Subcutaneous adipose tissue (tissue), 4 donors: ENCODE results near the gene GAREM1. TPM values are rescaled to one million over a fixed set of nuclear protein-coding genes. Genes with fewer than 3 reads are reported as not detected.

Experiments
- total RNA-seq, 4 donors: library from RNA; depleted of rRNA; stranded (reverse); fragments of >200 nt; gene quantifications; one replicate each; pipeline ENCODE4 v1.1.0, GENCODE V29; 2016
- TF ChIP-seq, protein P1 (sequence below): fragments of 450-650 bp; IDR thresholded peaks from one replicate; pipeline ENCODE4 v1.5.1; 2016; ENCODE audit warnings: low read depth, mild to moderate bottlenecking, control low read depth, antibody characterized with exemption, moderate library complexity

Gene GAREM1
- total RNA-seq, 4 donors from 2014 or later = 12.6 to 40.9 (median 18.3) TPM

GRCh38 chr18:32371384-32371783, 99.3 kb downstream of the GAREM1 start:
- TF ChIP-seq, protein P1, sequence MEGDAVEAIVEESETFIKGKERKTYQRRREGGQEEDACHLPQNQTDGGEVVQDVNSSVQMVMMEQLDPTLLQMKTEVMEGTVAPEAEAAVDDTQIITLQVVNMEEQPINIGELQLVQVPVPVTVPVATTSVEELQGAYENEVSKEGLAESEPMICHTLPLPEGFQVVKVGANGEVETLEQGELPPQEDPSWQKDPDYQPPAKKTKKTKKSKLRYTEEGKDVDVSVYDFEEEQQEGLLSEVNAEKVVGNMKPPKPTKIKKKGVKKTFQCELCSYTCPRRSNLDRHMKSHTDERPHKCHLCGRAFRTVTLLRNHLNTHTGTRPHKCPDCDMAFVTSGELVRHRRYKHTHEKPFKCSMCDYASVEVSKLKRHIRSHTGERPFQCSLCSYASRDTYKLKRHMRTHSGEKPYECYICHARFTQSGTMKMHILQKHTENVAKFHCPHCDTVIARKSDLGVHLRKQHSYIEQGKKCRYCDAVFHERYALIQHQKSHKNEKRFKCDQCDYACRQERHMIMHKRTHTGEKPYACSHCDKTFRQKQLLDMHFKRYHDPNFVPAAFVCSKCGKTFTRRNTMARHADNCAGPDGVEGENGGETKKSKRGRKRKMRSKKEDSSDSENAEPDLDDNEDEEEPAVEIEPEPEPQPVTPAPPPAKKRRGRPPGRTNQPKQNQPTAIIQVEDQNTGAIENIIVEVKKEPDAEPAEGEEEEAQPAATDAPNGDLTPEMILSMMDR = no peak

DNA sequence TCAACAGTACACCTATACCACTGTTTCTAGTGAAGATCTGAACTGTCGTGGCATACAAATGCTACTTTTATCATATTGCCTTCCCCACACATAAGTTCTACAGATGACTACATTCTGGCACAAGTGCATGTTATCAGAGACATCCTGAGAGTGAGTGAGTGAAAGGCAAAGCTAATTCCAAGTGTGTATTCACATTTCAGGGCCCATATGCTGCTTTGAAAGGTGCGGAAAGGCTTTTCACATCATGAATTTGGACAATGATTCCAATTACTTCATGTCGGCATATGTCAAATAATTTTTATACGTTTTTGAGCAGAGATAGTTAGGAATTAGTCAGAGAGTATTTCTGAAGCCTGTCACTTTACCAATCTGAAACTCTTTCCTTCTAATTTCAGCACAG, 101.7 kb downstream of the GAREM1 start:
- TF ChIP-seq, protein P1 = no peak

DNA sequence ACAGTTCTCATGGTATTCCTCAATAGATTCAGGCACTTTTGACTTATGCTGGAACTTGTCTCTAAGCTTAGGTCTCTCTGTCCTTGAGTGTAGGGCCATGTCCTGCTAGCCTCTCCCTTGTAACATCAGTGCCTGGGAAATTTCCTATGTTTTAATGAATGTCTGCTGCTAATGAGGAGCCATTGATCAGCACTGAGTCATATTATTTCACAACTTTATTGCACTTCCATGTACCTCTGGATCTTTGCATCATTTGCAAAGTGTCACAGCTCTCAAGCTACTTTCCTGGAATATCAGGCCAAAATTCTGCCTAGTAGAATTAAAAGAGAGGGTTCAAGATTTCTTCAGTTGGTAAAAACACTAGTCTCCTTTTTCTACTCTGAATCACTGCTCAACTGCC, 102.5 kb downstream of the GAREM1 start:
- TF ChIP-seq, protein P1 = no peak

GRCh38 chr18:32366586-32367538, 103.8 kb downstream of the GAREM1 start:
- TF ChIP-seq, protein P1 = no peak

DNA sequence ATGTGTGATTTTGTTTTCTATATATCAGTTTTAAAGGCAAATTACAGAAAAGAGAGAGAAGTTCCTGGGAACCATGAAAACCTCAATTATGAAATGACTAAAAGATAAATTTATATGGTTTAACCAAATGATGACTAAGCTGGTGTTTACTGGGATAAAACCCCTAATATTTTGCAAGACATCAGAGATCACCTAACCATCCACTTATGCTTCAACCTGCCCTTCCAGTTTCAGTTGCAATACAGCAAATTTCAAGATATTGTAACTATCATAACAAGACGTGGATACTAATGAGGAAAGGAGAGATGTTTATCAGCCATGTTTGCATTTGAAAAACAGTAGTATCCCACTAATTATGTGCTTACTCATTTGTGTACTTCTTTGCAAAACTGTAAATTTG, 108.2 kb downstream of the GAREM1 start:
- TF ChIP-seq, protein P1 = no peak

GRCh38 chr18:32360682-32361345, 109.9 kb downstream of the GAREM1 start:
- TF ChIP-seq, protein P1 = no peak

DNA sequence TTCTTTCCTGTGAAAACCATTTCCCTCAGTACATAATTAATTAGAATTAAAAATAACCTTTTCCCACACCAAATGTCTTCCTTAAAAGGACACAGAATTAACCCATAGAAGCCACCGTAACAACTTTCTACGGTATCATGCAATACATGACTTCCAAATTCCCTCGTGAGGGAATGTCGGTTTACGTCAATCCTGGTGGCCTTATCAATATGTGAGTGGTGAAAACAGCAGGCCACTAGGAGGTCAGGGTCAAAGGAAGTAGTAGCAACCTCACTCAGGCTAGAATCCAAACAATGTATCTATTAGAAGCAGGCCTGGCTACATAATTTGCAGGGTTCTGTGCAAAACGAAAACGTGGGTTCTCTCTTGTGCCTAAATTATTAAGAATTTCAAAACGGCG, 112.2 kb downstream of the GAREM1 start:
- TF ChIP-seq, protein P1 = no peak
